Measurements from ENCODE around the gene TBPL1. TPM values are rescaled to one million over a fixed set of nuclear protein-coding genes. Genes with fewer than 3 reads are reported as not detected.

TBPL1 gene
- total and polyA plus RNA-seq, 2 of the 8 experiments (the other 6 are each of a cell fraction or from before 2014, with no cell fraction given) = 32.5 to 67.0 TPM

GRCh38 chr6:133906050-133906449 is 47.0 kb upstream of the TBPL1 start:
- POLR2A ChIA-PET (ENCODE audit: partially characterized antibody) = no interaction called here
- 100% methylated on average over 1 of the region's 1 CpG; no CpG with 5 or more reads in 1 of the 2 experiments for WGBS, 2 experiments (ENCODE audit: extremely low coverage in 1 of 2, insufficient coverage in 1 of 2, insufficient read length in 1 of 2, insufficient replicate concordance in 2 of 2, low coverage in 1 of 2, low lambda C conversion rate in 2 of 2, missing lambda C conversion rate in 1 of 2)
- Histone ChIP-seq H3K79me2 (ENCODE audit: control insufficient read depth in 1 of 2, insufficient read depth in 2 of 2, low read length in 2 of 2) (no peaks in the 10 kb centered on the region), H3K79me1 (ENCODE audit: low read depth, low read length) (no peaks in the 10 kb centered on the region), H3K9me3 (ENCODE audit: insufficient read depth in 2 of 2, low read depth in 1 of 2, low read length in 1 of 2) (no peaks in the 10 kb centered on the region), H3K23ac (ENCODE audit: insufficient read length) (no peak overlapping the region), H2BK120ac (replicated peaks; ENCODE audit: low read depth, low read length) (no peak overlapping the region), H3K4me2 (ENCODE audit: insufficient read depth in 1 of 2, low read depth in 2 of 2, low read length in 2 of 2) (no peak overlapping the region), H3K4me3 (ENCODE audit: extremely low read depth in 1 of 4, insufficient read depth in 2 of 4, low read depth in 3 of 4, low read length in 4 of 4) (no peak overlapping the region), H3K18ac (ENCODE audit: extremely low read depth, low read length) (no peak overlapping the region), H3K14ac (ENCODE audit: insufficient read length) (no peak overlapping the region), H3K4me1 (replicated peaks in 1 of 4; ENCODE audit: control insufficient read depth in 3 of 4, insufficient read depth in 4 of 4, low read length in 3 of 4) (no peaks in the 10 kb centered on the region), H2BK12ac (ENCODE audit: low read depth, low read length) (no peak overlapping the region), H3K9ac (replicated peaks in 1 of 4; ENCODE audit: extremely low read depth in 1 of 4, low read depth in 3 of 4, low read length in 3 of 4) (no peak overlapping the region), H2BK15ac (ENCODE audit: low read length) (no peak overlapping the region), H3K27ac (ENCODE audit: low read depth, low read length) (no peak overlapping the region), H4K20me1 (replicated peaks in 1 of 2; ENCODE audit: control insufficient read depth in 1 of 2, insufficient read depth in 2 of 2, low read length in 2 of 2) (no peaks in the 10 kb centered on the region), H4K8ac (ENCODE audit: extremely low read depth, insufficient read depth, low read length) (no peak overlapping the region), H3K4ac (replicated peaks; ENCODE audit: insufficient read length, low read depth, low read length) (no peak overlapping the region), H4K91ac (replicated peaks; ENCODE audit: insufficient read length, low read length) (no peak overlapping the region), H2AFZ (ENCODE audit: low read length) (peak overlapping the region; percentile 89; the same call in 1 of the 2 replicates), H4K5ac (ENCODE audit: insufficient read length, low read depth, low read length) (no peak overlapping the region), H2AK5ac (ENCODE audit: low read depth, low read length) (no peak overlapping the region), H2BK20ac (ENCODE audit: low read length) (no peak overlapping the region), H3K23me2 (ENCODE audit: low read depth, low read length) (no peaks in the 10 kb centered on the region), H3K27me3 (replicated peaks in 1 of 4; ENCODE audit: control insufficient read depth in 3 of 4, extremely low read depth in 1 of 4, insufficient read depth in 3 of 4, low read length in 3 of 4) (no peaks in the 10 kb centered on the region), H2BK5ac (ENCODE audit: low read depth, low read length) (no peak overlapping the region), H3K56ac (replicated peaks; ENCODE audit: insufficient read length, low read depth, low read length) (no peak overlapping the region), H3K36me3 (ENCODE audit: control insufficient read depth in 2 of 4, insufficient read depth in 4 of 4, low read length in 3 of 4) (no peaks in the 10 kb centered on the region)
- FAIRE-seq (no peak), DNase-seq (ENCODE audit: low read depth in 1 of 2, low spot score in 2 of 2) (no peak)
- no peak for TF ChIP-seq HDAC2 (IDR thresholded peaks at IDR 0.05; ENCODE audit: borderline replicate concordance in 1 of 2, low read depth in 2 of 2, low read length in 2 of 2)
- no peak for TF ChIP-seq JUN (IDR thresholded peaks at IDR 0.05; ENCODE audit: low read depth, low read length)
- no peak for TF ChIP-seq RNF2 (IDR thresholded peaks at IDR 0.05; ENCODE audit: borderline replicate concordance, low read depth, low read length, missing control alignments, poor library complexity, severe bottlenecking)
- no peak for TF ChIP-seq ASH2L (IDR thresholded peaks at IDR 0.05; ENCODE audit: low read length)
- no peak for TF ChIP-seq GABPA (IDR thresholded peaks at IDR 0.05; ENCODE audit: borderline replicate concordance, insufficient read depth, low read length)
- TF ChIP-seq SRF (IDR thresholded peaks at IDR 0.05; ENCODE audit: low read depth, low read length) = no peak
- TF ChIP-seq RFX5 (IDR thresholded peaks at IDR 0.05; ENCODE audit: borderline replicate concordance, low read depth, low read length) = no peak
- no peak for TF ChIP-seq ATF2 (IDR thresholded peaks at IDR 0.05; ENCODE audit: low read length)
- CTCF ChIA-PET (ENCODE audit: partially characterized antibody) = interaction anchor here (1.2 to 3.0 kb wide), 6 partner anchors 9 to 337 kb away, joined by 3 to 11 read pairs (median 10); no protein-coding TSS in a partner anchor
